Gastroesophageal sphincter (tissue), 3 donors: ENCODE data around the gene HLX.

Experiments used
- EP300 ChIP-seq: sonication (generic); formaldehyde crosslinking; IDR thresholded peaks from one replicate; pipeline ENCODE4 v1.6.1; 2017; ENCODE audit warnings: antibody characterized with exemption, mild to moderate bottlenecking
- POLR2AphosphoS5 ChIP-seq: sonication (generic); formaldehyde crosslinking; IDR thresholded peaks from one replicate; pipeline ENCODE4 v1.6.1; 2017; ENCODE audit warnings: antibody characterized with exemption
- TF ChIP-seq, protein P1 (sequence below), 4 experiments: fragments of 200-600 bp in 2 of 4; fragments of 450-650 bp in 2 of 4; sonication (generic) in 1 of 4; IDR thresholded peaks; one replicate each; pipeline ENCODE4 v1.5.1; 2017 to 2019; ENCODE audit warnings: antibody characterized with exemption in 4 of 4, mild to moderate bottlenecking in 2 of 4, moderate library complexity in 2 of 4

DNA sequence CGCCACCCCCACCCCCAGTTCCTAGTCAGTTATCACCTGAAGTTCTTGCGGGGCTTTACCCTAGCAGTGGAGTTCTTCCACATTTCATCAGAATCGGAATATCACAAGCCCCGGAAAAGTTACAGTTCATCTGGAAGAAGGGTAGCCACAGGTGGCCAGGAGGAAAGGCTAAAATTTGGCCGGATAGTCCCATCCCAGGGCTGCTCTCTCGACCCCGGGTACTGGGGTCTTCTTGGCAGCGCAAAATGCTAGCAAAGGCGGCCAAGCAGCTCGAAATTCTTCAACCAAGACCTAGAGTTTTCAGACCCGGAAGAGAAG lies 7.9 kb downstream of the HLX start:
- TF ChIP-seq POLR2AphosphoS5 (no peak), EP300 (no peak)
- TF ChIP-seq, protein P1, sequence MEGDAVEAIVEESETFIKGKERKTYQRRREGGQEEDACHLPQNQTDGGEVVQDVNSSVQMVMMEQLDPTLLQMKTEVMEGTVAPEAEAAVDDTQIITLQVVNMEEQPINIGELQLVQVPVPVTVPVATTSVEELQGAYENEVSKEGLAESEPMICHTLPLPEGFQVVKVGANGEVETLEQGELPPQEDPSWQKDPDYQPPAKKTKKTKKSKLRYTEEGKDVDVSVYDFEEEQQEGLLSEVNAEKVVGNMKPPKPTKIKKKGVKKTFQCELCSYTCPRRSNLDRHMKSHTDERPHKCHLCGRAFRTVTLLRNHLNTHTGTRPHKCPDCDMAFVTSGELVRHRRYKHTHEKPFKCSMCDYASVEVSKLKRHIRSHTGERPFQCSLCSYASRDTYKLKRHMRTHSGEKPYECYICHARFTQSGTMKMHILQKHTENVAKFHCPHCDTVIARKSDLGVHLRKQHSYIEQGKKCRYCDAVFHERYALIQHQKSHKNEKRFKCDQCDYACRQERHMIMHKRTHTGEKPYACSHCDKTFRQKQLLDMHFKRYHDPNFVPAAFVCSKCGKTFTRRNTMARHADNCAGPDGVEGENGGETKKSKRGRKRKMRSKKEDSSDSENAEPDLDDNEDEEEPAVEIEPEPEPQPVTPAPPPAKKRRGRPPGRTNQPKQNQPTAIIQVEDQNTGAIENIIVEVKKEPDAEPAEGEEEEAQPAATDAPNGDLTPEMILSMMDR (IDR thresholded peaks at IDR 0.05): no peak
